Measurements from ENCODE around the gene CDCA7L. TPM values are rescaled to one million over a fixed set of nuclear protein-coding genes. Genes with fewer than 3 reads are reported as not detected.

The CDCA7L gene
- polyA plus RNA-seq, 1 of the 3 experiments (the other 2 are of a cell fraction), result 18.4 TPM

- peak; percentile 53 for DNase-seq
- H3K9ac ChIP-seq, result no peak overlapping the region
- H3F3A ChIP-seq (replicated peaks; ENCODE audit: insufficient read depth), result no peaks in the 10 kb centered on the region
- no peaks in the 10 kb centered on the region for H3K9me2 ChIP-seq
- H3K9me3 ChIP-seq, result no peaks in the 10 kb centered on the region
- ChIA-PET POLR2A (no interaction called here), CTCF (interaction anchor here (1.2 kb wide), 1 partner anchor 18 kb away, joined by 5 read pairs; no protein-coding TSS in a partner anchor)
- H3K79me2 ChIP-seq (ENCODE audit: insufficient read depth), result no peaks in the 10 kb centered on the region
- 64% methylated on average over 3 of the region's 3 CpGs for WGBS (ENCODE audit: low lambda C conversion rate)
- H3K4me2 ChIP-seq, result no peak overlapping the region
- peaks cover 0 to 8% of the 10 kb centered on the region in 2 experiments; a peak in 1 of 4 replicates for H3K4me1 ChIP-seq (ENCODE audit: control insufficient read depth in 1 of 2, insufficient read depth in 2 of 2, low read depth in 1 of 2, low read length in 1 of 2)
- no peak overlapping the region for H2AFZ ChIP-seq (ENCODE audit: low read depth)
- H3K27me3 ChIP-seq (ENCODE audit: insufficient read depth), result peaks cover 5% of the 10 kb centered on the region
- no peak overlapping the region for H3K4me3 ChIP-seq (ENCODE audit: low read depth in 2 of 2, low read length in 1 of 2)
- TF ChIP-seq USF2 (IDR thresholded peaks at IDR 0.05; ENCODE audit: borderline replicate concordance, low read depth, low read length) (no peak), GATA2 (CRISPR knock-in tag; IDR thresholded peaks at IDR 0.05) (peak; percentile 40; the same call in 1 of the 2 replicates), MXI1 (IDR thresholded peaks at IDR 0.05; ENCODE audit: low read depth, low read length) (no peak)
- peaks cover 0 to 7% of the 10 kb centered on the region in 2 experiments for H3K36me3 ChIP-seq (replicated peaks in 1 of 2; ENCODE audit: control insufficient read depth in 1 of 2, insufficient read depth in 2 of 2, low read length in 1 of 2)
- H3K27ac ChIP-seq (ENCODE audit: low read depth in 2 of 2, low read length in 1 of 2), result no peak overlapping the region
- H4K20me1 ChIP-seq (ENCODE audit: insufficient read depth), result no peaks in the 10 kb centered on the region
These were observed 4.0 kb downstream of the CDCA7L start for GRCh38 chr7:21941611-21942141.

- Histone ChIP-seq H3K27me3 (ENCODE audit: insufficient read depth) (no peaks in the 10 kb centered on the region), H3K4me2 (no peak overlapping the region)
- POLR2A ChIA-PET, result no interaction called here
These were observed 5.8 kb downstream of the CDCA7L start for GRCh38 chr7:21939858-21940372.

More at GRCh38 chr7:21939858-21940372, 5.8 kb downstream of the CDCA7L start:
- TF ChIP-seq FOXJ3 (CRISPR knock-in tag; IDR thresholded peaks at IDR 0.05), result no peak
- no peak for TF ChIP-seq FOSL2 (IDR thresholded peaks at IDR 0.05; ENCODE audit: borderline replicate concordance, low read depth)
- TF ChIP-seq TAF1 (IDR thresholded peaks at IDR 0.05; ENCODE audit: borderline replicate concordance, low read depth, low read length), result no peak
- no peak for TF ChIP-seq ZBTB33 (IDR thresholded peaks at IDR 0.05; ENCODE audit: borderline replicate concordance, low read depth)
- no peak for TF ChIP-seq TCF12 (IDR thresholded peaks at IDR 0.05)
- no peak for TF ChIP-seq FOXM1 (IDR thresholded peaks at IDR 0.05; ENCODE audit: low read depth)
- Histone ChIP-seq H3K27ac (ENCODE audit: low read depth in 2 of 2, low read length in 1 of 2) (no peak overlapping the region), H2AFZ (ENCODE audit: low read depth) (no peak overlapping the region), H3K9ac (no peak overlapping the region), H3K79me2 (ENCODE audit: insufficient read depth) (no peaks in the 10 kb centered on the region), H3K36me3 (replicated peaks in 1 of 2; ENCODE audit: control insufficient read depth in 1 of 2, insufficient read depth in 2 of 2, low read length in 1 of 2) (peaks cover 0 to 7% of the 10 kb centered on the region in 2 experiments), H3K9me3 (no peaks in the 10 kb centered on the region), H3K4me3 (ENCODE audit: low read depth in 2 of 2, low read length in 1 of 2) (no peak overlapping the region), H4K20me1 (ENCODE audit: insufficient read depth) (no peaks in the 10 kb centered on the region), H3K4me1 (ENCODE audit: control insufficient read depth in 1 of 2, insufficient read depth in 2 of 2, low read depth in 1 of 2, low read length in 1 of 2) (peaks cover 0 to 4% of the 10 kb centered on the region in 2 experiments; a peak in 1 of 4 replicates), H3K9me2 (no peaks in the 10 kb centered on the region), H3F3A (replicated peaks; ENCODE audit: insufficient read depth) (no peaks in the 10 kb centered on the region)
- 85% methylated on average over 3 of the region's 3 CpGs for WGBS (ENCODE audit: low lambda C conversion rate)
- DNase-seq, result no peak
- CTCF ChIA-PET, result interaction anchor here (1.1 kb wide), 1 partner anchor 30 kb away, joined by 3 read pairs; no protein-coding TSS in a partner anchor
